ENCODE results near the gene B4GALT2.

B4GALT2 gene

GRCh38 chr1:43978551-43979260 is at the start of gene B4GALT2:
Gene B4GALT2 (plus strand): TSS chr1:43979210. CDS start chr1:43981161, 1,951 bp downstream.
- DNase-seq, result peak in 1 of 2 donors; percentile 51

GRCh38 chr1:43930168-43930948 is 48.7 kb upstream of the B4GALT2 start:
- no peak for DNase-seq

- no peak for DNase-seq
These were observed 48.1 kb upstream of the B4GALT2 start for GRCh38 chr1:43930949-43931275.

- no peak for DNase-seq
These were observed 47.0 kb upstream of the B4GALT2 start for GRCh38 chr1:43931711-43932660.

- no peak for DNase-seq
These were observed 46.1 kb upstream of the B4GALT2 start for GRCh38 chr1:43932786-43933385.

GRCh38 chr1:43933386-43934100 is 45.5 kb upstream of the B4GALT2 start, which contains the start of gene ARTN:
Gene ARTN (plus strand): TSS chr1:43933801. CDS start chr1:43935657, 1,856 bp downstream.
- DNase-seq, result no peak

GRCh38 chr1:43934101-43934985 is 44.7 kb upstream of the B4GALT2 start:
- peak; percentile 46 to 53 for DNase-seq

- DNase-seq, result no peak
These were observed 44.1 kb upstream of the B4GALT2 start for GRCh38 chr1:43934986-43935324.

- DNase-seq, result no peak
These were observed 43.1 kb upstream of the B4GALT2 start for GRCh38 chr1:43935711-43936427.

- peak in 1 of 2 donors; percentile 8 for DNase-seq
These were observed 42.4 kb upstream of the B4GALT2 start for GRCh38 chr1:43936431-43937151.

- no peak for DNase-seq
These were observed 41.7 kb upstream of the B4GALT2 start for GRCh38 chr1:43937179-43937865.

GRCh38 chr1:43938383-43938782 is 40.6 kb upstream of the B4GALT2 start:
- no peak for DNase-seq

GRCh38 chr1:43938892-43939587 is 40.0 kb upstream of the B4GALT2 start:
- DNase-seq, result no peak

- DNase-seq, result no peak
These were observed 36.6 kb upstream of the B4GALT2 start for GRCh38 chr1:43942411-43942810.

- no peak for DNase-seq
These were observed 34.1 kb upstream of the B4GALT2 start for GRCh38 chr1:43944860-43945259.

- DNase-seq, result no peak
These were observed 33.3 kb upstream of the B4GALT2 start for GRCh38 chr1:43945674-43946235.

- DNase-seq, result peak; percentile 93 to 97
These were observed 32.6 kb upstream of the B4GALT2 start, which contains the start of gene IPO13 for GRCh38 chr1:43946236-43947060. Gene IPO13 (plus strand): TSS chr1:43946950. CDS start chr1:43947601, 651 bp downstream.
